Thyroid gland (tissue), 4 donors: ENCODE results near the gene SNX27. TPM values are rescaled to one million over a fixed set of nuclear protein-coding genes. Genes with fewer than 3 reads are reported as not detected.
"Not testable (repeated sequence)": the region's sequence is repeated elsewhere in the genome, so short reads cannot be mapped to it uniquely, and the experiment has no call there.

Experiments used
- DNase-seq, 2 donors: peaks; one replicate each; pipeline ENCODE4 v3.0.0-alpha.2; 2019
- H3K27ac ChIP-seq, 3 donors: fragments of 200-600 bp; sonication (generic); 1 replicate in 2 of 3; 2 replicates in 1 of 3; pipeline ENCODE4 v1.5.1; 2016 to 2019; ENCODE audit warnings: mild to moderate bottlenecking in 1 of 3, moderate library complexity in 1 of 3
- H3K27me3 ChIP-seq: fragments of 200-600 bp; sonication (generic); one replicate; pipeline ENCODE4 v1.5.1; 2019
- H3K36me3 ChIP-seq, 2 donors: fragments of 200-600 bp; sonication (generic); one replicate each; pipeline ENCODE4 v1.5.1; 2016 to 2019
- H3K4me1 ChIP-seq, 2 donors: fragments of 200-600 bp; sonication (generic); one replicate each; pipeline ENCODE4 v1.5.1; 2017 to 2019
- H3K4me3 ChIP-seq, 3 donors: fragments of 200-600 bp; sonication (generic); replicated peaks in 1 of 3; 1 replicate in 2 of 3; 2 replicates in 1 of 3; pipeline ENCODE4 v1.5.1; 2016; ENCODE audit warnings: mild to moderate bottlenecking in 1 of 3
- H3K9me3 ChIP-seq: fragments of 200-600 bp; sonication (generic); one replicate; pipeline ENCODE4 v1.5.1; 2017
- POLR2A ChIP-seq, 2 donors: fragments of 450-650 bp; IDR thresholded peaks; one replicate each; pipeline ENCODE4 v1.6.1; 2017; ENCODE audit warnings: antibody characterized with exemption in 2 of 2, mild to moderate bottlenecking in 2 of 2, moderate library complexity in 1 of 2
- WGBS, 2 donors: methylation state at CpG; one replicate each; pipeline ENCODE4 v1.1.5; 2017; 5-methylcytosine and 5-hydroxymethylcytosine counted together
- intact Hi-C: fragments of 100-400 bp; cut with DNase I; formaldehyde crosslinking; loops from one replicate; pipeline ENCODE4 v1.15.1; 2023
- total RNA-seq, 4 donors: library from RNA; depleted of rRNA; stranded (reverse); fragments of >200 nt; gene quantifications; one replicate each; pipeline ENCODE4 v1.2.3, GENCODE V29; 2016
- TF ChIP-seq, protein P1 (sequence below), 6 experiments: fragments of 200-600 bp in 3 of 6; fragments of 450-650 bp in 3 of 6; sonication (generic) in 3 of 6; IDR thresholded peaks; one replicate each; pipeline ENCODE4 v1.5.1; 2016 to 2019; ENCODE audit warnings: antibody characterized with exemption in 6 of 6, mild to moderate bottlenecking in 2 of 6, inconsistent platforms in 1 of 6, moderate library complexity in 1 of 6

SNX27 gene
- total RNA-seq, 4 donors from 2014 or later, result 33.8 to 43.4 (median 37.9) TPM

DNA sequence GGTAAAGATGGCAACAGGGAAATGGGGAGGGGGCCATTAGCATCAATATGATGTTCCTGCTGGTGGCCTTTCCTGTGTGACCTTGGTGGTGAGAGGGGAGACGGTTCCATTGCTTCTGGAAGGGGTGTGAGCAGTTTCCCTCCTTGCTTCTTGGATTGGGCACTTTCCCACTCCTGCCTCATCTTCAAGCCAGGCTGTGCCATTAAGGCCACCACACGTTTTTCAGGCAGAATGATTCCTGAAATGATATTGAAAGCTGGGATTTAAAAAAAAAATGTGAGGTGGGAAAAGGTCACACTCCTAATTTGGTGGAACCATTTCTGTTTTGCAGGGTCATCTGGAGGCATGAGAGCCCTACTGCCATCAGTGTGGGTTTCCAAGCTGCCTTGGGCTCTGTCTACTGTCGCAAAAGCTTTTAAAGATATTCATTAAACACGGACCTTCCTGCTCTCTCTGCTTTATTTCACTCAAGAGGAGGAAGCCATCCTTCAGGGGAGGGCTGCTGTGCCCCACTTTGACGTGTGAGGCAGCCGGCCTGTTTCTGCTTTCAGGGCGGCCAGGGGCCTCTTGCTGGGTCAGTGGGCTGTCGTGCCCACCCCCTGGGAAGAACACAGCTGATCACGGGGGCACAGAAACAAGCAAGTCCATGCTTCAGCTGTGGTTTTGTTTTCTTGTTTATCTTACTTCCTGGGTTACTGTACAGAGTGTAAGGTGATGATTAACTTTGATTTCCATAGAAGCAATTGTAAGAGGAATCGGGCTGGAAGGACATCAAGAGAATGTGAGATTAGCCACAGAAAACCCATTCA lies 117.5 kb downstream of the SNX27 start:
- H3K27me3 ChIP-seq, result no peaks in the 10 kb centered on the region
- H3K9me3 ChIP-seq, result no peaks in the 10 kb centered on the region
- intact Hi-C loops, result no loop called here
- H3K4me1 ChIP-seq, result no peaks in the 10 kb centered on the region
- no peak for DNase-seq
- no peaks in the 10 kb centered on the region for H3K36me3 ChIP-seq
- WGBS, 2 donors, result 77 to 79% methylated on average over 10 of the region's 10 CpGs
- no peak overlapping the region for H3K27ac ChIP-seq
- no peak overlapping the region for H3K4me3 ChIP-seq
- no peak for TF ChIP-seq POLR2A (IDR thresholded peaks at IDR 0.05)
- TF ChIP-seq, protein P1, sequence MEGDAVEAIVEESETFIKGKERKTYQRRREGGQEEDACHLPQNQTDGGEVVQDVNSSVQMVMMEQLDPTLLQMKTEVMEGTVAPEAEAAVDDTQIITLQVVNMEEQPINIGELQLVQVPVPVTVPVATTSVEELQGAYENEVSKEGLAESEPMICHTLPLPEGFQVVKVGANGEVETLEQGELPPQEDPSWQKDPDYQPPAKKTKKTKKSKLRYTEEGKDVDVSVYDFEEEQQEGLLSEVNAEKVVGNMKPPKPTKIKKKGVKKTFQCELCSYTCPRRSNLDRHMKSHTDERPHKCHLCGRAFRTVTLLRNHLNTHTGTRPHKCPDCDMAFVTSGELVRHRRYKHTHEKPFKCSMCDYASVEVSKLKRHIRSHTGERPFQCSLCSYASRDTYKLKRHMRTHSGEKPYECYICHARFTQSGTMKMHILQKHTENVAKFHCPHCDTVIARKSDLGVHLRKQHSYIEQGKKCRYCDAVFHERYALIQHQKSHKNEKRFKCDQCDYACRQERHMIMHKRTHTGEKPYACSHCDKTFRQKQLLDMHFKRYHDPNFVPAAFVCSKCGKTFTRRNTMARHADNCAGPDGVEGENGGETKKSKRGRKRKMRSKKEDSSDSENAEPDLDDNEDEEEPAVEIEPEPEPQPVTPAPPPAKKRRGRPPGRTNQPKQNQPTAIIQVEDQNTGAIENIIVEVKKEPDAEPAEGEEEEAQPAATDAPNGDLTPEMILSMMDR (IDR thresholded peaks at IDR 0.05), result no peak

DNA sequence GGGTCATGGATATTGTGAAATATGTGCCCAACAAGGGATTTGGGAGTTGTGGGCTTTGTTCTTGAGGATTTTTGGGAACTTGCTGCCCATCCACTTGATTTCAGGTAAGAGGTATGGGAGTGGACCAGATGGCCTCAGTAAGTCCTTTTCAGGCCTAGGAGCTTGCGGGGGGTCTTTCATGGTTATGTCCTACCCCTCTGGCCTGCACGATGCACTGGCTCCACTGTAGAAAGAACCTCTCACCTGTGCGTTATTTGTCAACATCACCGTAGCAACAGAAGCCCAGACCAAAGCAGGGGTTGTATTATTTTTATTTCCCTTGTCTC lies 118.1 kb downstream of the SNX27 start:
- WGBS, 2 donors, result 81% methylated on average over 4 of the region's 4 CpGs

DNA sequence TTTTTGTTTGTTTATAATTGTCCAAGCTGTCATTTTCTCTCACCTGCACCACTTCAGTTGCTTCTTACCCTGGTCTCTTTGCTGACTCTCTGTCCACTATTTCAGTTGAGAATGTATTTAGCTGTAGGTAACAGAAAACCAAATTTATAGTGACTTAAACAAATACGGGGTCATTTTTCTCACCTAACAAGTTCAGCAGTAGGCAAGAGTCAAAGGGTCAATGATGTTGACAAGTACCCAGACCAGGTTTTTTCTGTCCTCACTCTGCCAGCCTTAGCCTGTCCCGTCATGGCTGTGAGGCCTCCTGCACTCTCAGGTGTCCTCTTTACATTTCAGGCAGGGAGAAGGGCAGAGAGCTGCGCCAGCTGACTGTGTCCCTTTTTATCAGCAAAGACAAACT lies 121.3 kb downstream of the SNX27 start:
- DNase-seq, result no peak
- TF ChIP-seq, protein P1 (IDR thresholded peaks at IDR 0.05), result no peak
- TF ChIP-seq POLR2A (IDR thresholded peaks at IDR 0.05), result no peak
- intact Hi-C loops, result loop anchor here (10.0 kb wide), 3 partner anchors 102 to 288 kb away; partner anchors contain the start of genes C2CD4D and RORC
- 79 to 83% methylated on average over 3 of the region's 3 CpGs for WGBS, 2 donors
- H3K4me3 ChIP-seq, result no peak overlapping the region
- H3K9me3 ChIP-seq, result no peaks in the 10 kb centered on the region
- no peaks in the 10 kb centered on the region for H3K36me3 ChIP-seq
- H3K4me1 ChIP-seq, result no peaks in the 10 kb centered on the region
- no peak overlapping the region for H3K27ac ChIP-seq
- H3K27me3 ChIP-seq, result no peaks in the 10 kb centered on the region

More for the DNA sequence above, 118.1 kb downstream of the SNX27 start:
- intact Hi-C loops, result loop anchor here (10.0 kb wide), 3 partner anchors 105 to 285 kb away; partner anchors contain the start of genes C2CD4D and RORC
- no peak overlapping the region for H3K4me3 ChIP-seq
- no peaks in the 10 kb centered on the region for H3K9me3 ChIP-seq
- TF ChIP-seq, protein P1 (IDR thresholded peaks at IDR 0.05), result no peak
- no peak for TF ChIP-seq POLR2A (IDR thresholded peaks at IDR 0.05)
- DNase-seq, result no peak
- H3K27me3 ChIP-seq, result no peaks in the 10 kb centered on the region
- H3K4me1 ChIP-seq, result no peaks in the 10 kb centered on the region
- H3K36me3 ChIP-seq, result no peaks in the 10 kb centered on the region
- no peak overlapping the region for H3K27ac ChIP-seq

DNA sequence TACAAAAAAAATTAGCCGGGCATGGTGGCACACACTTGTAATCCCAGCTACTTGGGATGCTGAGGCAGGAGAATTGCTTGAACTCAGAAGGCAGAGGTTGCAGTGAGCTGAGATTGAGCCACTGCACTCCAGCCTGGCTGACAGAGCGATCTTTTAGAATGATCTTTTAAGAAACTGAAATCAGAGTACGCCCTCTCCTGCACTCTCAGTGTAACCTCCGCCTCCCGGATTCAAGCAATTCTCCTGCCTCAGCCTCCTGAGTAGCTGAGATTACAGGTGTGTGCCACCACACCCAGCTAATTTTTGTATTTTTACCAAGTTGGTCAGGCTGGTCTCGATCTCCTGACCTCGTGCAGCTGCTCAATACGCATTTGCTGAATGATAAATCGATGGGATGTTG lies 122.1 kb downstream of the SNX27 start:
- not testable (repeated sequence) for H3K4me3 ChIP-seq, H3K4me1 ChIP-seq, H3K27ac ChIP-seq, DNase-seq, H3K9me3 ChIP-seq, H3K27me3 ChIP-seq, H3K36me3 ChIP-seq
- intact Hi-C loops, result loop anchor here (2.0 to 10.0 kb wide), 4 partner anchors 101 to 289 kb away; partner anchors contain the start of genes C2CD4D and RORC
- WGBS, 2 donors, result 92 to 94% methylated on average over 9 of the region's 9 CpGs

DNA sequence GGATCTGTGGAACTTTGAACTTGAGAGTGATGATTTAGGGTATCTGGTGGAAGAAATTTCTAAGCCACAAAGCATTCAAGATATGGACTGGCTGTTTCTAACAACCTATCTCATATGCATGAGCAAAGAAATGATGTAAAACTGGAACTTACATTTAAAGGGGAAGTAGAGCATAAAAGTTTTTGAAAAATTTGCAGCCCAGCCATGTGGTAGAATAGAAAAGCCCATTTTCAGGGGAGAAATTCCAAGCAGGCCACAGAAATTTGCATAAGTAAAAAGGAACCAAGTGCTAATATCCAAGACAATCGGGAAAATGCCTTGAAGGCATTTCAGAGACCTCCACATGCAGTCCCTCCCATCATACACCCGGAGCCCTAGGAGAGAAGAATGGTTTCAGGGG lies 125.2 kb downstream of the SNX27 start:
- H3K27me3 ChIP-seq, result no peaks in the 10 kb centered on the region
- H3K36me3 ChIP-seq, result no peaks in the 10 kb centered on the region
- TF ChIP-seq POLR2A (IDR thresholded peaks at IDR 0.05), result no peak
- TF ChIP-seq, protein P1 (IDR thresholded peaks at IDR 0.05), result no peak
- no peak overlapping the region for H3K27ac ChIP-seq
- 77 to 94% methylated on average over 2 of the region's 2 CpGs for WGBS, 2 donors
- peaks cover 10 to 18% of the 10 kb centered on the region in 2 donors for H3K4me1 ChIP-seq
- no peaks in the 10 kb centered on the region for H3K9me3 ChIP-seq
- H3K4me3 ChIP-seq, result no peak overlapping the region
- no peak for DNase-seq
- intact Hi-C loops, result loop anchor here (10.0 kb wide), 3 partner anchors 98 to 292 kb away; partner anchors contain the start of genes C2CD4D and RORC
